Stimulated activated CD4-positive, alpha-beta T cell treated with anti-CD3 and anti-CD28 coated beads, Interleukin-2, amount 100 ng/mL, for 4 hours (primary cell): Measurements from ENCODE around the gene SPTBN2.

Experiments used
- DNase-seq: peaks from one replicate; pipeline ENCODE4 v3.0.0-alpha.2; 2020; ENCODE audit warnings: low read depth

Gene SPTBN2

GRCh38 chr11:66728693-66729385 lies at the start of gene SPTBN2:
TSS of gene SPTBN2 (minus strand) at chr11:66729216. CDS start at chr11:66721240, 7,976 bp downstream.
- DNase-seq: no peak

GRCh38 chr11:66768818-66769217 lies 39.8 kb upstream of the SPTBN2 start:
- no peak for DNase-seq

DNA sequence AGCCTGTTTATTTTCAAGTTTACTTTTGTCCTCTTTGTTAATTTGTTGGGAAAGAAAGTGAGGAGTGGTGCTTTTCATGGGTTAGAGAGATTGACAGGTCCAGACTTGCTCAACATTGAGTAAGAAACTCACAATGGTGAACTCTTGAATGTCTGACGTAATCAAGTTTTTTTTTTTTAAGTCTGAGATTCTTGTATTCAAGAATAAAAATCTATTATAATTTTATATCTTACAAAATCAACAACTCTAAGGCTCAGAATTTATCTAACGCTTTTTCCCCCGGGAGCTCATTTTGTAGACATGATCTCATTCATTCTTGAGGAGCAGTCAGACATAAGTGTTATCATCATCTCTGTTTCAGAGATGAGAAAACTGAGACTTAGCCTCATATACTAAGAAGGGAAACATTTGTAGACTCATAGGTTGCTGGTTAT lies 39.1 kb upstream of the SPTBN2 start:
- DNase-seq: no peak

DNA sequence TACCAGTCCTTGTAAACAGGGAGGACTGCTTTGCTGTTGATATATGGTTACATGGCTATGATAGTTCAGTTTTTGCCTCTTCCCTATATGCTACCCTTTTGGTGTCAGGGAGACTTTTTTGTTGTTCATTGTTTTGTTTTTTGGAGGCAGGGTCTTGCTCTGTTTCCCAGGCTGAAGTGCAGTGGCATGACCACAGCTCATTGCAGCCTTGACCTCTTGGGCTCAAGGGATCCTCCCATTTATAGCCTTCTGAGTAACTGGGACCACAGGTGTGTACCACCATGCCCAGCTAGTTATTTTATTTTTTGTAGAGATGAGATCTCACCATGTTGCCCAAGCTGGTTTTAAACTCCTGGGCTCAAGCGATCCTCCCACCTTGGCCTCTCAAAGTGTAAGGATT lies 38.6 kb upstream of the SPTBN2 start:
- DNase-seq: no peak

DNA sequence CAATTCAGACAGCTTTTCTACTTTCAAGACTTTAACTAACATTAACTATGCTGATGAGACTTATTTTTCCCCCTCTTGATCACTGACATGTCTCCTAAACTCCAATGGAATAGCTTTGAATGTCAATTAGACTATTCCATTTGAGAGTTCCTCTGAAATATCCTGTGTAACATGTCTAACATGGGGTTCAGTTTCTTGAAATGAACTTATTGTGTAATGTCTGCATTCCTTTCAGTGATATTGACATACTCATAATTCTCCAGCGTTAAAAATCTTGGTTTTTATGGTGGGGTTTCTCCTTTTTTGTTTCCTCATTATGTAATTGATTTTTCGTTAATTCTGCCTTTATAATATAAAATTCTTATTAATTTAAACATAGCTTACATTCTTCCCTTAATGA lies 37.7 kb upstream of the SPTBN2 start:
- DNase-seq: no peak

- no peak for DNase-seq
Measured at GRCh38 chr11:66762088-66762487, 33.1 kb upstream of the SPTBN2 start.

- no peak for DNase-seq
Measured at GRCh38 chr11:66752148-66752547, 23.1 kb upstream of the SPTBN2 start.

GRCh38 chr11:66749091-66749490 lies 20.1 kb upstream of the SPTBN2 start:
- no peak for DNase-seq

- no peak for DNase-seq
Measured at GRCh38 chr11:66747480-66747879, 18.5 kb upstream of the SPTBN2 start.

- peak; percentile 9 for DNase-seq
Measured at GRCh38 chr11:66745356-66746235, 16.6 kb upstream of the SPTBN2 start.

DNA sequence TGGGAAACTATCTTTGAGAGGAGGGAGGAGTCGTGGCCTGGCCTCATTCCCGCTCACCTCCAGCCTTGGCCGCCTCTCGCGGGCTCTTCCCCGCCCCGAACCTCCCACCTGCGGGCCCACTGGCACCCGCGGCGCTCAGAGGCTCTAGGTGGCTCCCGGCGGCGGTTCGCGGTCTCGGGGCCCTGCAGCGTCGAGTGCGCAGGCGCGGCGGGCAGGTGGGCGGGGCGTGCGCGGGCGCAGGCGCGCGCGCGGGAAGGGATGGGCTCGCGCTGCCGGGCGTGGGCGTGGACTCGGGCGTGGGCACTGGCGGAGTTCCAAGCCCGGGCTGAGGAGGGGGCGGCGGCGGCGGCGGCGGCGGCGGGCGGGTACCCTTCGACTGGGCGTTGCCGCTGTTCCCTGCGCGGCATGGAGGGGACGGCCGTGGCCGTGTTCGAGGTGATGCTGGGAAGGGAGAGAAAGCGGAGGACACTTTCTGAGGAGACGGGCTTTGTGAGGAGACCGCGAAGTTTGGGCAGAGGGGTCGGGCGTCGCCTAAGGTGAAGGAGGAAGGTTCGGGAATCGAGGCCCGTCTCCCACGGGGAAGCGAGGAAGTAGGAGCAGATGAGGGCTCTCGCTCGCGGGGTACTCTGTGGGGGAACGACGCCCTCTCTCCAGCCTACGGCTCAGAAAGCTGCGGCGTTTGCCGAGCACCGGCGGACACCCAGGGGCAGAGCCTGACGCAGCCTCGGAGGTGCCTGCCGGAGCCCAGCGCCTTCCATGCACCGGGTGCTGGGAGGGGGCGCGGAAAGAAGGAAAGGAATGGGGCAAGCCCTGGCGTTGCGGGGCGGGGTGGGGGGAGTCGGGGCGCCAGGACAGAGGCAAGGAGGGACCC lies 15.7 kb upstream of the SPTBN2 start:
- peak; percentile 88 for DNase-seq

GRCh38 chr11:66743271-66743968 lies 14.4 kb upstream of the SPTBN2 start:
- DNase-seq: no peak

DNA sequence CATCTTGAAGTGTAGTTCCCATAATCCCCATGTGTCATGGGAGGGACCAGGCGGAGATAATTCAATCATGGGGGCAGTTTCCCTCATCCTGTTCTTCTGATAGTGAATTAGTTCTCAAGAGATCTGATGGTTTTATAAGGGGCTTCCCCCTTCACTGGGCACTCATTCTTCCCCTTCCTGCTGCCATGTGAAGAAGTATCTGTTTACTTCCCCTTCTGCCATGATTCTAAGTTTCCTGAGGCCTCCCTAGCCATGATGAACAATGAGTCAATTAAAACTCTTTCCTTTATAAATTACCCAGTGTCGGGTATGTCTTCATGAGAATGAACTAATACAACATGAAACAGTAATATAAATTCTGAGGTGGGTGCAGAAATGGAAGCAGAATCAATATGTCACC lies 12.1 kb upstream of the SPTBN2 start:
- DNase-seq: no peak

- DNase-seq: no peak
Measured at GRCh38 chr11:66739983-66740382, 11.0 kb upstream of the SPTBN2 start.

GRCh38 chr11:66734215-66734614 lies 5.2 kb upstream of the SPTBN2 start:
- no peak for DNase-seq

DNA sequence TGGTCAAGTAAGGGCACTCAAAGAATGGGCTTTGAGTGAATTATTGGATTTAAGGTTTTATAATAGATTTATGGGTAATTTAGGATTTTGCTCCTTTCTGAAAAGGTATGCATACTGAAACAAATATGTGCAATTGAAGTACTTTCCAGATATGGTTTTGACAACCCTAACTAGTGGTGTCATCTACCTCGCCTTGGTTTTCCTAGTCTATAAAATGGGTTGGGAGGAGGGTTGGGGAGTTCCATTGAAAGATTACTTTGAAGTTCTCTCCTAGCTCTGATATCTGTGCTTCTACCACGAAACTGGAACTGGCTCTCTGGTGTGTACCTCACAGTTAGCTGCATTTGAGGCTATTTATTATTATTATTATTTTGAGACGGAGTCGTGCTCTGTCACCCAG lies 431 bp upstream of the SPTBN2 start:
- no peak for DNase-seq

DNA sequence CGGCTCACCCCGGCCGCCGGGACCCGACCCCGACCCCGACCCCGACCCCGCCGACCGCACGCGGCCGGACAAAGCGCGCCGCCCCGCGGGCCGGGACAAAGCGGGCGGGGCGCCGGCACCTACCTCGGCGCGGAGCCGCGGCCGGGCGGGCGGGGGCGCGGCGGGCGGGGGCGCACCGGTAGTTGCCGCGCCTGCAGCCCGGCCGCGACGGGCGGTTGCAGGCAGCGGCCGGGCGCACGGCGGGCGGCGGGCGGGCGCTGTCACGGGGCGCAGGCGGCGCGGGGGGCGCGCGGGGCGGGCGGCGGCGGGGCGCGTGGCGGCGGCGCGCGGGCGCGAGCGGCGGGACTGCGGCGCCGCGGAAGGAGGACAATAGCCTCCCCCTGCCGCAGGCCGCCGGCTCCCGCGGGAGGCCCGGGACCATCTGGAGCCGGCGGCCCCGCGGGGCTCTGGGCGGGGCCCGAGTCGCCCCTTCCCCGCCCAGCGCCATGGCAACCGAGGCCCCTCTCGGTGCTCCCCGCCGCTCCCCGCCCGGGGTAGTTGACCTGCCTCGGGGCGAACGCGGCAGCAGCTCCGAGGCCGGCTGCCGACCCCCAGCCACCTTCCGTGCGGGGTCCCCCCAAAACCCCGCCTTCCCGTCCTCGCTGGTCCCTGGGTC lies 851 bp downstream of the SPTBN2 start:
- no peak for DNase-seq

- no peak for DNase-seq
Measured at GRCh38 chr11:66727282-66728037, 1.6 kb downstream of the SPTBN2 start.

DNA sequence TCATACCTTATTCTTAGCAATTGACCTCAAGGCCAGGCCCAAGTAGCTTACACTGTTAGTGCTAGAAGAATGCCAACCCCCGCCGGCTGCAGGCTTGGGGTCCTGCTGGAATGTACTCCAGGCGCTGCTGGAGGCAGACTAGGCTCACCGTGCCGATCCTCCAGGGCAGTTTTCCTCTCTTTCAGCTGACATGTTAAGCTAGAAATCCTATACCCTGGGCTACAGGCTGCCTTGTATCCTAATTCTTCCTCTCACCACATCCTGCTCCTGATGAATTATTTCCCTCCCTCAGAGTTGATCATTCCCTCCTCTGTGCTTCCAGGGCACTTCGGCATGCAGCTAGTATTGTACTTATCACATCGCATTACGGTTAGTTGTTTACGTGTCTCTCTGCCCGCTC lies 3.4 kb downstream of the SPTBN2 start:
- DNase-seq: no peak

GRCh38 chr11:66725114-66725513 lies 3.9 kb downstream of the SPTBN2 start:
- DNase-seq: no peak
